ENCODE data around the gene FRMD7. TPM values are rescaled to one million over a fixed set of nuclear protein-coding genes. Genes with fewer than 3 reads are reported as not detected.
"Not testable (repeated sequence)": the region's sequence is repeated elsewhere in the genome, so short reads cannot be mapped to it uniquely, and the experiment has no call there.

The FRMD7 gene
- polyA plus RNA-seq, 1 donor from 2014 or later = 0.54 TPM

- H3K36me3 ChIP-seq (ENCODE audit: insufficient read depth, low read length) = no peaks in the 10 kb centered on the region
- no peaks in the 10 kb centered on the region for H3F3A ChIP-seq (ENCODE audit: insufficient read depth, low read length, poor library complexity, severe bottlenecking)
- no peak overlapping the region for H3K9ac ChIP-seq (ENCODE audit: low read length)
- no peak overlapping the region for H3K27ac ChIP-seq (ENCODE audit: low read length)
- H3K4me3 ChIP-seq (ENCODE audit: low read length) = no peak overlapping the region
- no peak for TF ChIP-seq EZH2 (IDR thresholded peaks at IDR 0.05; ENCODE audit: borderline replicate concordance, insufficient read depth, low read length, poor library complexity, severe bottlenecking)
- no peak for TF ChIP-seq RAD21 (conservative IDR thresholded peaks at IDR 0.05)
- TF ChIP-seq MXI1 (conservative IDR thresholded peaks at IDR 0.05; ENCODE audit: poor library complexity, severe bottlenecking) = no peak
- no peak for TF ChIP-seq SMC3 (conservative IDR thresholded peaks at IDR 0.05; ENCODE audit: poor library complexity)
- TF ChIP-seq EP300 (conservative IDR thresholded peaks at IDR 0.05; ENCODE audit: poor library complexity, severe bottlenecking) = no peak
- TF ChIP-seq REST (IDR thresholded peaks at IDR 0.05; ENCODE audit: borderline replicate concordance) = no peak
- TF ChIP-seq CTCF (IDR thresholded peaks at IDR 0.05; ENCODE audit: poor library complexity, severe bottlenecking) = no peak
- TF ChIP-seq POLR2AphosphoS5 (IDR thresholded peaks at IDR 0.05) = no peak
- H3K4me2 ChIP-seq (ENCODE audit: low read length) = no peak overlapping the region
- no peaks in the 10 kb centered on the region for H3K27me3 ChIP-seq (ENCODE audit: insufficient read depth, low read depth, low read length)
- no peaks in the 10 kb centered on the region for H3K9me3 ChIP-seq (ENCODE audit: low read length)
- H2AFZ ChIP-seq (ENCODE audit: low read depth, low read length) = no peak overlapping the region
- no peaks in the 10 kb centered on the region for H4K20me1 ChIP-seq (ENCODE audit: insufficient read depth)
- no peaks in the 10 kb centered on the region for H3K79me2 ChIP-seq (replicated peaks; ENCODE audit: insufficient read depth, low read length)
- no peaks in the 10 kb centered on the region for H3K9me2 ChIP-seq (ENCODE audit: insufficient read depth, low read length)
Measured at GRCh38 chrX:132058975-132059374, 68.8 kb downstream of the FRMD7 start.

GRCh38 chrX:132058050-132058449 lies 69.8 kb downstream of the FRMD7 start:
- Histone ChIP-seq H3K27me3 (ENCODE audit: insufficient read depth, low read depth, low read length) (no peaks in the 10 kb centered on the region), H3K27ac (ENCODE audit: low read length) (no peak overlapping the region), H4K20me1 (ENCODE audit: insufficient read depth) (no peaks in the 10 kb centered on the region), H3K36me3 (ENCODE audit: insufficient read depth, low read length) (no peaks in the 10 kb centered on the region), H3K9me2 (ENCODE audit: insufficient read depth, low read length) (no peaks in the 10 kb centered on the region), H2AFZ (ENCODE audit: low read depth, low read length) (no peak overlapping the region), H3K79me2 (replicated peaks; ENCODE audit: insufficient read depth, low read length) (no peaks in the 10 kb centered on the region), H3K9me3 (ENCODE audit: low read length) (no peaks in the 10 kb centered on the region), H3K4me2 (ENCODE audit: low read length) (no peak overlapping the region), H3K4me3 (ENCODE audit: low read length) (no peak overlapping the region), H3K9ac (ENCODE audit: low read length) (no peak overlapping the region), H3F3A (ENCODE audit: insufficient read depth, low read length, poor library complexity, severe bottlenecking) (no peaks in the 10 kb centered on the region)
- TF ChIP-seq MXI1 (conservative IDR thresholded peaks at IDR 0.05; ENCODE audit: poor library complexity, severe bottlenecking) = no peak
- no peak for TF ChIP-seq RAD21 (conservative IDR thresholded peaks at IDR 0.05)
- TF ChIP-seq SMC3 (conservative IDR thresholded peaks at IDR 0.05; ENCODE audit: poor library complexity) = no peak
- TF ChIP-seq EZH2 (IDR thresholded peaks at IDR 0.05; ENCODE audit: borderline replicate concordance, insufficient read depth, low read length, poor library complexity, severe bottlenecking) = no peak
- TF ChIP-seq POLR2AphosphoS5 (IDR thresholded peaks at IDR 0.05) = no peak
- no peak for TF ChIP-seq EP300 (conservative IDR thresholded peaks at IDR 0.05; ENCODE audit: poor library complexity, severe bottlenecking)
- TF ChIP-seq CTCF (IDR thresholded peaks at IDR 0.05; ENCODE audit: poor library complexity, severe bottlenecking) = no peak
- TF ChIP-seq REST (IDR thresholded peaks at IDR 0.05; ENCODE audit: borderline replicate concordance) = no peak
- TF ChIP-seq TAF1 (IDR thresholded peaks at IDR 0.05; ENCODE audit: low read depth) = no peak

DNA sequence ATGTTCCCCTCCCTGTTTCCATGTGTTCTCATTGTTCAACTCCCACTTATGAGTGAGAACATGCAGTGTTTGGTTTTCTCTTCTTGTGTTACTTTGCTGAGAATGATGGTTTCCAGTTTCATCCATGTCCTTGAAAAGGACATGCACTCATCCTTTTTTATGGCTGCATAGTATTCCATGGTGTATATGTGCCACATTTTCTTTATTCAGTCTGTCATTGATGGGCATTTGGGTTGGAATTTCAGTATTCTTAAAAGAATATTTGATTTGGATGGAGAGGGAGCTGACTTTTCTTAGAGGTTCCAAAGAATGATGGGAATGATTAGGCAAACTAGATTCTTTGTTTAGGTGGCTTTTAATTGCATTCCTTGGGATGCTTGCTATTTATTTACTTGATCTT lies 76.0 kb downstream of the FRMD7 start:
- H4K20me1 ChIP-seq (ENCODE audit: insufficient read depth); H3K27me3 ChIP-seq (ENCODE audit: insufficient read depth, low read depth, low read length); H3K9ac ChIP-seq (ENCODE audit: low read length); H3K36me3 ChIP-seq (ENCODE audit: insufficient read depth, low read length); H3K27ac ChIP-seq (ENCODE audit: low read length); H3K79me2 ChIP-seq (replicated peaks; ENCODE audit: insufficient read depth, low read length); H3K9me3 ChIP-seq (ENCODE audit: low read length); H3K4me3 ChIP-seq (ENCODE audit: low read length); H3F3A ChIP-seq (ENCODE audit: insufficient read depth, low read length, poor library complexity, severe bottlenecking); H3K9me2 ChIP-seq (ENCODE audit: insufficient read depth, low read length); H2AFZ ChIP-seq (ENCODE audit: low read depth, low read length); H3K4me2 ChIP-seq (ENCODE audit: low read length): not testable (repeated sequence)
